SKM-1 treated with dmso at 0.1 percent for 144 hours (cell line): ENCODE results near the gene MYOG.
A peak's percentile ranks its signal among the peaks of the same experiment; 100 is the strongest.

ENCODE experiments used
- DNase-seq: peaks from one replicate; lab custom pipeline; 2025; ENCODE audit not compliant: unreplicated experiment; lab: John Stamatoyannopoulos, UW

MYOG gene

DNA sequence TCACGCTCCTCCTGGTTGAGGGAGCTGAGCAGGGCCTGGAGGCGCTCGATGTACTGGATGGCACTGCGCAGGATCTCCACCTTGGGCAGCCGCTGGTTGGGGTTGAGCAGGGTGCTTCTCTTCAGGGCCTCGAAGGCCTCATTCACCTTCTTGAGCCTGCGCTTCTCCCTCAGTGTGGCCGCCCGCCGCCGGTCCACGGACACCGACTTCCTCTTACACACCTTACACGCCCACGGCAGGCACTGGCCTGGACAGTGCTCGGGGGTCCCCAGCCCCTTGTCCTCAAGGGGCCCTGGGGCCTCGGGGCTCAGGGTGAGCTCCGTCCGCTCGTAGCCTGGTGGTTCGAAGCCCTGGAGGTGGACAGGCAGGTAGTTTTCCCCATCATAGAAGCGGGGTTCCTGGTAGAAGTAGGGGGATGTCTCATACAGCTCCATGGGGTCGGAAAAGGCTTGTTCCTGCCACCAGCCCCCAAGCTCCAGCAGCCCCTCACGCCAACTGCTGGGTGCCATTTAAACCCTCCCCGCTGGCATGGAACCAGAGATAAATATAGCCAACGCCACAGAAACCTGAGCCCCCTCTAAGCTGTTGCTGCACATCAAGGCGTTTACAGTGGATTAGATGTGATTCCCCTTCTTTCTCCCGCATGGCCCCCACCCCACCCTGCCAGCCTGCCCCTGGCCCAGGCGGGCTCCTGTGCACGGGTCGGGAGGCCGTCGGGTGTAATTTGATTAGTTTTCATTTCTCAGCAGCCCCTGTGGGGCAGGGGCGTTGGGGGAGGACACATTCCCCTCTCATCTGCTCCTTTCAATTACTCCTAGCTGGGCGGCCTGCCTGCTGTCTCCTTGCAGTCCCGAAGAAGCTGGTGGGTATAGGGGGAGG, at the start of gene MYOG:
TSS of gene MYOG (minus strand) at position 485 of the 879 bp plus-strand sequence. CDS start at position 434, 51 bp downstream.
- DNase-seq, result no peak

DNA sequence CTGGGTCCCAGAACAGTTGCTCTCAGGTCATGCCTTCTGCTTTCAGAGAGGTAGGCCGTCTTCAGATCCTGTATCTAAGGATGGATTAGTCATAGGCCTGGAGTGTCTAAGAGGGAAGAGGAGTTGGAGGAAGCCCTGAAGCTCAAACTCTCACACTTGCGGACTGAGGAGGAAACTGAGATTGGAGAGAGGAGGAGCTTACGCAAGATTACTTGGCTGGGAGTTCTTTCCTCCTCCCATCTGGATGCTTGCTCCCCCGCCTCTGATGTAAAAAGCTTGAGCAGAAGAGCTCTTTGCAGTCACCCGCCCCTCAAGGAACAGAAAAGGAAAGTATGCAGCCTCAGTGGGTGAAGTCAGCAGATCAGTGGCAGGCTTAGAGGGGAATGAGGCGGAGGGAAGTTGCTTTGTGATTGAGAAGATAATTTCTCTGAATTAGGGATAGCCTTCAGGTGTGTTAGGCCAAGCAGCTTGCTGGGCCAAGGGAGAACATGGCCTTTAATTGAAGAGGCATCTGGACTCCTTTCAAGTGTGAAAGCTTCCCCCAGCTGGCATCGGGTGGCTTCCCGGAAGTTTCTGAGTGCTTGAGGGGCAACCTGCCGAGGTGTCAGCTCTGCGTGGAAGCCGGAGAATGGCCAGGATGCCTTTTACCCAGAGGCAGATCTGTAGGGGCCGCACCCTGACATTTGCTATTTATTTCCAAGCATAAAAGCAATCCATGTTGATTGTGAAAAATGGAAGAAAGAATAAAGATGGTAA, 48.3 kb upstream of the MYOG start:
- peak; percentile 86 for DNase-seq

DNA sequence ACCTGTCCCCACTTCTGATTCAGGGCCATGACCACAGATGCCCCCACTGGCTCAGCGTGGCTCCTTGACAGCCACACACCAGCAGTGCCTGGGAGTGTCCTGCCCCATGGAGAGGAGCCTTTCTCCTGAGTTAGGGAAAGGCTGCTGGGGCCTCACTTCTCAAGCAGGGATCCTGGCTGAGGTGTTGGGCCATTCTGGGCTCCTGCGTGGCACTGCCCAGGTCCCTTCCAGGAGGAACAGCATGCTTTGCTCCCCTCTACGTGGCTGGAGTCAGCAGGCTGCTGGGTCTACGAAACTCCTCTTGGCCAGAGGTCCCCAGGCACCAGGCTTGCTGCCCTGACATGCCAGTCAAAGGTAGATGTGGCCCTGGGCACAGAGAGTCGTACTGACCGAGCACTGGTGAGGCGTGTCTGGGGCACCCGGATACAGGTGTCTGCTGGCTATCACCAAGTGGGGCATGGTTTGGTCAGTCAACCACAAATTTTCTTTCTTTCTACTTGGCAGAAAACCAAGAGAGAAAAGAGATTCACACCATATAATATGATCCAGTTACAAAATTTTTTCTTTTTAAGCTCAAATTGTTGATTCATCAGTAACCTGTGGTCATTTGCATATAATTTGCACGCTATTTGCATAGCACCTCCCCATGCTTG, 45.9 kb upstream of the MYOG start:
- no peak for DNase-seq

DNA sequence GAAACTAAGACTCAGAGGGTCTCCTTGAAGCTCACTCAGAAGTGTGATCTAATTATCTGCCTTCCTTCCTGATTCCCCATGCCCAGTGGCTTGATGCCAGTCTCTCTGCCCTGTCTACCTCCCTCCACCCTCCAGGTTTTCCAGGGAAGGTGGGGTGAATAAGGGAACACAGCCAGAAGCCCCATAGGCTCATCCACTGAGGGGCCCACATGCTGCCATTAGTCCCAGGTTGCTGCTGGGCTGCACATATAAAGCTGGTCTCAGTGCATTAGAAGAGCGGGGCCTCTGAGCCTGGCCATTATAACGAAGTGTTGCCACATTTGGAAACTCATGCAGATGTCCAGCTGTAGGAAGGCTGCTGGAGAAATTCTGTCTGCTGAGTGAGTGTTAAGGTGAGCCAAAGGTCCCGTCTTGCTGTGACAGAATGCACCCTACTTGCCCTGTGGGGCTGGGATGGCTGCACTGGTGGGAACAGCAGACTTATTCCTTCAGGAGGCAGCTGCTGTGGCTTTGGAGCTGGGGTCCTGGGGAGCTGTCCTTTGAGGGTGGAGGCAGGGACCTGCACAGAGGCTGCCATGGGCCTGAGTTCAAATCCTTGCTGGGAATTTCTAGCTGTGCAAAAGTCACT, 44.7 kb upstream of the MYOG start:
- DNase-seq, result no peak

DNA sequence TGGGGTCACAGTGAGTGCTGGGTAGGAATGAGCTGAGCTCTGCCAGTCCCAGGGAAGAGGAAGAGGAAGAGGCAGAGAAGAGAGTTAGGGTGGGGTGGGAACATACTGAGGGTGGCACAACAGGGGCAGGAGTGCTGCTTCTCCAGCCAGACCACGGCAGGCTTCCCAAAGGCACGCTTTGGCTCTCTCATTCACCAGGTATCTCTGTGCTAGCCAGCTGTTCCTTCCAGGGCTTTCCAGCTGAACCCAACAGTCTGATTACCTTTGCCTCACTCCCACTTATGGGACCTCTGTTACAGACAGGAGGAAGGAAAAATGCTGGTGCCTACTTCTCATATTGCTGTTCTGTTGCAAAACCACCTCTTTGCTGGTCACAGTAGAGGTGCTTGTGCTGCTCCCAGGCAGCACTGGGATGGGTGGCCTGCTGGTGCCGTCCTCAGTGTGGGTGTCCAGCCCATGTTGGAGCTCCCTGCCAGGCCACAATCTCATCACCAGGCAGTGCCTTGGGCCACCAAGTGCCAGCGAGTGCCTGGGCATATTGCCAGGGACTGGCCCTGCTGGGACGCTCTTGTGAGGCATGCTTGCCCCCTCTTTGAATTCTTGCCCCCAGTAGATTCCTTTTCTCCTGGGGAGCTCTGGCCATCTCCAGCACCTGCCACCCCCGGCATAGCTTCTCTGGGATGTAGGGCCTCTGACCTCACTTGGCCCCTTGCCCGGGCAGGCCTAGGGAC, 43.9 kb upstream of the MYOG start:
- DNase-seq, result peak; percentile 12

DNA sequence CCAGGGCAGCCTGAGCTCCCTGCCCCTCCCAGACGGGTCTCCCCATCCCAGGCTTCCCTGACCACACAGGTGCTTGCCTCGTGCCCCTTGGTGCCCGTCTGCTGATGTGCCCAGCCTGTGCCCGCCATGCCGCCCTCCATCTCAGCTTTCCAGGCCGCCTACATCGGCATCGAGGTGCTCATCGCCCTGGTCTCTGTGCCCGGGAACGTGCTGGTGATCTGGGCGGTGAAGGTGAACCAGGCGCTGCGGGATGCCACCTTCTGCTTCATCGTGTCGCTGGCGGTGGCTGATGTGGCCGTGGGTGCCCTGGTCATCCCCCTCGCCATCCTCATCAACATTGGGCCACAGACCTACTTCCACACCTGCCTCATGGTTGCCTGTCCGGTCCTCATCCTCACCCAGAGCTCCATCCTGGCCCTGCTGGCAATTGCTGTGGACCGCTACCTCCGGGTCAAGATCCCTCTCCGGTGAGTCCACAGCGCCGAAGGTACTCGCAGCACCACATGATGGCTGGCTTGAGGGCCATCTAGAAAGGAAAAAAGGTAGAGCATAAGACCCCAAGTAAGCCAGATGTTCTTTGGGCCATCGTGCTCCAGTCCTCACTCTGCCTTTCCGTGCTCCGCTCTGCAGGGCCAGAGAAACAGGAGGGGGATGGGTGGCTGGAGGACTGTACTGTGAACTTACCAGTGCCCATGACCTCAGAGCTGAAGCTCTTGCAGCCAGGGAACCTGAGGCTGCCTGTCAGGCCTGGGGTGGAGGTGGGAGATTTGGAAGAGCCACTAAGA, 43.1 kb upstream of the MYOG start:
- DNase-seq, result no peak

DNA sequence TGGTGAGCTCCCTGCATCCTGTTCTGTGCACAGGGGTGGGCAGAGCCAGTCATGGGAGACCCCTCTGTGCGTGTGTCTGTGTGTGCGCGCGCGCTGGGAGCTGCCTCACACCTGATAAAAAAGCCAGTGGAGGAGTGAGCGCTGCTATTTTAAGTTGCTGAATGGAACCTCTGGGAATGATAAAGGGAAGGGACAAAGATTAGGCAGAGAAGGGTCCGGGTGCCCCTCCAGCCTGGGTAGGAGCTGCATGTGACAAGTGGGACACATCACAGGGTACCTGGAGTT, 42.6 kb upstream of the MYOG start:
- DNase-seq, result no peak

DNA sequence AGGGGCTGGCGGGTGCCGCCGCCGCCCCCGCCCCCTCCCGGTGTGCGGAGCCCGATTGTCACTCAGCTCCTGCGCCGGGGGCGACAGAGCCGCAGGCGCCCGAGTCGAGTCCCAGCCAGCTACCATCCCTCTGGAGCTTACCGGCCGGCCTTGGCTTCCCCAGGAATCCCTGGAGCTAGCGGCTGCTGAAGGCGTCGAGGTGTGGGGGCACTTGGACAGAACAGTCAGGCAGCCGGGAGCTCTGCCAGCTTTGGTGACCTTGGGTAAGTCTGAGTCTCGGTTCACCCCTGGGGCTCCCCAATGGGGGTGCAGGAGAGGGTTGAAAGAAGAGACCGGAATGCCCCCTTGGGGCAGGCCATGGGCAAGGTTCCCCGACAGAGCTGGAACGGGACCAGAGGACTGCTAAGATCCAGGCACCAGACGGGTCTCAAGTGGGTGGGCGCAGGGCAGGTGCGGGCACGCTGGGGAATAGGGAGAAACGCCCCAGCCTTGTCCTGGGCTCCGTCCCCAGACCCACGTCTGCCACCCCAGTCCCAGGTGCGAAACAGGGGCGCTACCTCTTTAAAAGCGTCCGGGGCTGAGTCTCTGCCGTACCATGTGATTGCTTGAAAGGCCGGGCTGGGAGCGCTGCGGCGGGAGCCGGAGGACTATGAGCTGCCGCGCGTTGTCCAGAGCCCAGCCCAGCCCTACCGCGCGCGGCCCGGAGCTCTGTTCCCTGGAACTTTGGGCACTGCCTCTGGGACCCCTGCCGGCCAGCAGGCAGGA, 42.0 kb upstream of the MYOG start, which contains the start of gene ADORA1:
TSS of gene ADORA1 (plus strand) at position 61 of the 765 bp plus-strand sequence. CDS start 1,116 bp downstream, outside the sequence.
- DNase-seq, result peak; percentile 11

DNA sequence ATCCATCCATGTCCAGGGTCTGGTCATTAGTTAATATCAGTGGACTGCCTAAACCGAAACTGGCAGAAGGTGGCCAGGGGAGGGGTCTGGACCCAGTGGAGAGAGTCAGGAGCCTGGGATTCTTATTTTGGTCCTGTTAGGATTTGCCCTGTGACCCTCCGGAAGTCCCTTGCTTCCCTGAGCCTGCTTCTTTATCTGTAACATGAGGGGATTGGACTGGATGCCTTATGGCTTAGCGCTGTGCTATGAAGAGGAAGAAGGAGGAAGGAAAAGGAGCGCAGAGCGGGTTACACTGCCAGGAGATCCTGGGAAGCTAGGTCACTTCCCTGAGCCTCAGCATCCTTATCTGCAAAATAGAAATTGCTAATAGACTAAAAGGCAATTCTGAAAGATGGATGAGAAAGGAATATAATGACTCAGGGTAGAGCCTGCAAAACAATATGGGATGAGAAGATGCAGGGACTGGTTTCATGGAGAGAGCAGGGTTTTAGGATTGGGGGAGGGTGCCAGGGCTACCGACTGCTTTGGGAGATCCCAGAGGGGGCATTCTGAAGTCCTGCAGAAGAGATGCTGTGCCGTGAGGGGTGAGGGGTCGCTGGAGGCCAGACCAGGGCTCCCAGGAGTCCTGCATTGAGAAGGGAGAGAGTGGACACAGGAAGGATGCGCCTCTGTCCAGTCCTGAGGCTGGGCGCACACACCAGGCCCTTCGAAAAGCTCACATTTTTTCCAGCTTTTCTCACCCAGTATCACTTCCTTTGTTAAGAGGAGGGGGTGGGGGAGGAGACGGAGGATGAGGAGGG, 41.3 kb upstream of the MYOG start:
- DNase-seq, result no peak

DNA sequence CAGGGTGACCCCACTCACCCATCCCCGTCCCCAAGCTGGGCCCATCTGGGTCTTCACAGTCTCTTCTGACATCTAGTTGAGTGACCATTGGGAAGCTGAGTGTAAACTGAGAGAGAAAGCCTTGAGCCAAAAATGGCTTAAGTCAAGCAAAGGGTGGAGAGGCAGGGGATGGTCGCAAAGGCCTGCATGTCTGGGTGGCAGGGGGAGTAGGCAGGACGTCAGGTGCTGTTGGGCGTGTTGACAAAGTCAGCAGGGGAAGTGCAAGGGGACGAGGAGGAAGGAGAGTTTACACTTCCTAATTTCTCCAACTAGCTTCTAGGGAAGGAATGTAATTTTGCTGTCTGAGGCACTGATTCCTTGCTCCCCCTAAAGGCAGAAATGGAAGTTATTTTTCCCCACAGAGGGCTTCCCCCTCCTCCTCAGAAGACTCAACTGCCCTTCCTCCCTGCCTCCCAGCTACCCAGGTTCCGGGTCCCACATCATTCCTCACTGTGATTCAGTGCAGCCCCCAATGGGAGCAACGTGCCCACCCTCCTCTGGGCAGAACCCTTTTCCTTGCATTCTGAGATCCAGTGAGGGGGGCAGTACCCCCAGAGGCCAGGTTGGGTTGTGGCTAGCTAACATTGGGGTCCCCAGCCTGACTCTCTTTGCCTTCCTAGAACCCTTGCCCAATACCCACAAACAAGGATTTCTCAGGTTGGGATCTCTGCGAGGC, 40.5 kb upstream of the MYOG start:
- DNase-seq, result peak; percentile 64

DNA sequence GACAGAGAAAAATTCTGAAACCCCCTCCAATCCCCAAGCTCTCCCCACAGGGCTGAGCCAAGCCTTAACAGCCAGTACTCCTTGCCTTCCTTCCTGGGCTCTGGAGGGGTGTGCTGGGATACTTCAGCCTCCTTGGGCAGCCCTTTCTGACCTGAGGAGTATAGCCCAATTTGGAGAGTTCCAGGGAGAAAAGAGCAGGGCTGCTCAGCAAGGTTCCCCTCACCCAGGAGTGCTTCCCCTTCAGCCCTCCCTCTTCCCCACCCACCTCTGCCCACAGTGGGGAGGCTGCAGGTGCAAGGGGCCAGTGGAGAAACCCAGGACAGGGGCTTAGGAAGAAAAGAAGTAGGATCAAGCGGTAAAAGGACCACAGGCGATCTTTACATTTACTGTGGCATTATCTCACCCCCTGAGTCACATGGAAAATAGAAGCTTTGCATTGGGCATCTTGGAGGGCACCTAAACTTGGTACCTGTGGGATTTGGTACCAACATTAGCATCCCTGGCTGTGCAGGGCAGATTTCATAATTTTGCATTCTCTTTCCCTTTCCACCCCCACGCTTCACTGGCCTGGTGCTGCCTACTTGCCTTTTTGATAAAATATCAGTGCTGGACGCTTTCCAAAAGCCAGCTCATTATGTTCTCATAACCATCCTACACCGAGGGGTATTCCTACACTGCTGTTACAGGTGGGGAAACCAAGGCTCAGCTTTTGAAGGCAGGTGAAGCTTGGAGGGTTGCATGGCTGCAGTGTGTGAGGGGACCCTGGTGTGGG, 38.9 kb upstream of the MYOG start:
- DNase-seq, result no peak

DNA sequence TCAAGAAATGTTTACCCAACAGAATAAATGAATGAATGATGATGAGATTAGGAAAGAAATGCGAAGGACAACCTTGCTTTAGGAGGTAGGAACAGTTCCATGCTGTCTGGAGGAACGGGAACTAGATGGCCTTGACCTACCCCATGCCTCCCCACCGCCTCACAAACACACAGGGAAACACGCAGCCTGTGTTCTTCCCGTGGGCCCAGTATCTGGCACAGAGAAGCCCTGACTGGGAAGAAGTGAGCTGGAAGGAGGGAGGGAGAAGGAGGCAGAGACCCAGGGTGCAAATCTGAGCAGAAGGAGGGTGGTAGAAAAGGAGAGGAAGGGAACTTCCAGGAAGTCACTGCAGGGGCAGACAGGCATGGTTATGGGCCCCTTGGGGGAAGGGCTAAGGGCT, 38.2 kb upstream of the MYOG start:
- DNase-seq, result no peak

DNA sequence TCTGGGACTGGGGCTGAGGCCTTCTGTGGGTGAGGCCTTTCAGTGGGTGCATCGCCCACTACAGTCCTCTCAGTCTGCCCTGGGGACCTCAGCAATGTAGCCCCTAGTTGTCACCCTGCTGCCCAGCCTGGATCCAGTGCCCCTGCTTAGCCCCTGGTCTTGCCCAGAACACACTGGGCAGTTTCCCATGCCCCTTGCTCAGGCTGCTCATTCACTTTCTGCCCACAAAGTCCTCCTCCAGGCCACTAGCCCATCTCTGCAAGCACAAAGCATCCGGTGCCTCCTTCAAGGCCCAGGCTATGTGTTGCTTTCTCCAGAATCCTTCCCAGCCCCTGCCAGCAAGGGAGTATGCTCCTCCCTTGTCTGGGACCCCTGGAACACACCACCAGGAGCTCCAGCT, 36.3 kb upstream of the MYOG start:
- DNase-seq, result no peak

DNA sequence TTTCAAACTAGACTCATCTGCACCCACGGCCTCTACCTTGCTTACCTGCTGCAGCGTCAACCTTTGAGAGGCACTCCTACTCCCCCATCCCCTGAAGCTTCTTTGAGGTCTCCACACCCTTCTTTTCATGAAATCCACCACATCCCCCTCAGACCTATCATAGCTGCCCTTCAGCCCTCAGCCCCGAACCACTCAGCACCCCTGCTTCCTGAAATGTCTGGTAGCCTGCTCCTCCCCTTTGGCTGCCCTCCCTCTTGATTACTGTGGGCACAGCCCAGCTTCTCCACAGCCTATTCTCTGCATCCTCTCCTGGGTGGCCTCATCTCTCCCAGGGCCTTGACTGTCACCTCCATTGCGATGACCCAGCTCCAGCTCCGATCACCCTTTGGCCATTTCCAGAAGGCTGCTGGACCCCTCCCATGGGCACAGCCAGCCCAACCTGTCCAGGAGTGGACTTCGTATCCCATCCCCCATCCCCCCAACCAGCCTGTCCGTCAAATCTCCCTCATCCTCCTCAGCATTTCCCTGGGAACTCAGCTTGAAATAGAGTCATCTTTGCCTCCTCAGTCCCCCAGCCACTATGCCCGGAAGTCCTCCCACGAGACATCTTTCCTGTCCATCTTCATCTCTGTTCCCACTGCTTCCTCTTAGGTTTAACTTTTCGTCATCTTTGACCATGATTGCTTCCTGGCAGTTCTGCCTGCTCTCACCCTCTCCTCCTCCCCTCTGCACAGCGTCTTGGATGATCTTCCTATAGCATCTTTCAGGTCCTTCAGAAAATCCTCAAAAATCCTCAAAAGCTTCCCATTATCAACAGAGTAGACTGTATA, 35.6 kb upstream of the MYOG start:
- peak; percentile 90 for DNase-seq

DNA sequence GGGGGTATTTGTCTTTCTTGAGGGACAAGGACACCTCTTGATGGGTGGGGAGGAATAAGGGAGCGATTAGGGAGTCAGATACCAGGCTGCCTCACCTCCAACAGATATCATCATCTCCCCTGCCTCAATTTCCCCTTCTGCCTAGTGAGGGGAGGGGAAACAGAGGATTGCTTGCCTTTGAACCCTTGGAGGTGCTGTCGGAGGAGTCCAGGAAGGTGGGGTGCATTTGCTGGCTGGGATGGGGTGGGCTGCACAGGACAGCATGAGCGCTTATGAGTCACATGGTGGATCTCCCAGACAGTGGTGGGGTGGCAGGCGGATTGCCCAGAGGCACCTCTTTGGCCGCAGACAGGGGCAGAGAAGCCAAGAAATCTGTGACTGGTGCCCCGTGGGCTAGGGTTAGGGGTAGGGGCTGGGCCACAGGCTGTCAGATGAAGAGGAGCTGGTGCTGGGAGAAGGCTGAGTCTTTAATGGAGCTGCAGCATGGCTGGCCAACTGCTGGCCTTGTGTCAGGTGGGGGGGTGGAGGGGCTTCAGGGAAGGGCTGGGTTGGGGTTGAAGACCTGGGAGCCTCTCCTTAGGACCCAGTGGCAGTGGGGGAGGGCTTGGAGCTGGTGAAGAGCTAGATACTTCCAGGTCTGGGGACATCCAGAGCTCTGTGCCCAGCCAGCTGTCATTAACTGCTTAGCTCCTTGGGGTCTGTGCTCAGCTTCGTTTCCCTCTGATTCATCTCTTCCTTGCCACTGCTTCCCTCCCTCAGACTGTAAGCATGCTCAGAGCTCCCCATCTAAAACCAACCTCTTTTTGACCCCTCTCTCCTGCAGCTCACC, 34.7 kb upstream of the MYOG start:
- DNase-seq, result no peak
